Activated CD4-positive, CD25-positive, alpha-beta regulatory T cell treated with anti-CD3 and anti-CD28 coated beads, Interleukin-2, amount 50 U/mL, for 24 hours (primary cell): ENCODE results near the gene MANEAL.

Experiments
- ATAC-seq, 2 donors: fragments of 150-1000 bp; cut with Tn5 transposase; one replicate each; pipeline ENCODE4 v1.10.0; 2021; ENCODE audit warnings: mild to moderate bottlenecking in 1 of 2, moderate library complexity in 1 of 2

The MANEAL gene

GRCh38 chr1:37782491-37782890 lies 11.2 kb upstream of the MANEAL start:
- no peak for ATAC-seq

DNA sequence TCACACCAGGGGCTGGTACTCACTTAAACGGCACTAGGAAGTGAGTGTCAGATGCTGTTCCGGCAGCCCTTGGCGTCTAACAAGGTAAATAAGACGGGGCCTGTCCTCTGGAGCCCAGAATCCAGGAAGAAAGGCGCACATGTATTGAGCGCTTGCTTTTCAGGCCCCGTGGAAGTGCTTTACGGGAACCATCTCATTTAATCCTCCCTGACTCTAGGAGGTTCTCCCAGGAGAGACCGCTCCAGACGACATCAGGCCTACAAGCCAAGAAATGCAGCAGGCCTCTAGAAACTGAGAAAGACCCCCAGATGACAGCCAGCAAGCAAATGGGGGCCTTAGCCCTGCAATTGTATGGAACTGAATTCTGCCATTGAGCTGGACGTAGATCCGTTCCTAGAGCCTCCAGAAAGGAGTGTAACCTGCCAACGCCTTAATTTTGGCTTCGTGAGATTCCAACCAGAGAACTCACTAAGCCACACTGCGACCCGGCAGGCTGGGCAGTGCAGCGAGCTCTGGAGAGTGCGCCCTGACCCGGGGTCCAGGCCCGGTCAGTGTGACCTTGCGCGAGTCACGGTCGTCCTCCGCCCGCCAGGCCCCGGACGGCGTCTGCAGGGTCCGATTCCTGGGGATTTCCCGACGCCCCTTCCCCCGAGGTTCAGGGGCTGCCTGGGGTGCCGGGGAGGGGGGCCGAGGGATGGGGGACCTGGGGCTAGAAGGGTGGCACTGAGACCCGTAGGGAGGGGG lies 532 bp upstream of the MANEAL start:
- ATAC-seq, result no peak

DNA sequence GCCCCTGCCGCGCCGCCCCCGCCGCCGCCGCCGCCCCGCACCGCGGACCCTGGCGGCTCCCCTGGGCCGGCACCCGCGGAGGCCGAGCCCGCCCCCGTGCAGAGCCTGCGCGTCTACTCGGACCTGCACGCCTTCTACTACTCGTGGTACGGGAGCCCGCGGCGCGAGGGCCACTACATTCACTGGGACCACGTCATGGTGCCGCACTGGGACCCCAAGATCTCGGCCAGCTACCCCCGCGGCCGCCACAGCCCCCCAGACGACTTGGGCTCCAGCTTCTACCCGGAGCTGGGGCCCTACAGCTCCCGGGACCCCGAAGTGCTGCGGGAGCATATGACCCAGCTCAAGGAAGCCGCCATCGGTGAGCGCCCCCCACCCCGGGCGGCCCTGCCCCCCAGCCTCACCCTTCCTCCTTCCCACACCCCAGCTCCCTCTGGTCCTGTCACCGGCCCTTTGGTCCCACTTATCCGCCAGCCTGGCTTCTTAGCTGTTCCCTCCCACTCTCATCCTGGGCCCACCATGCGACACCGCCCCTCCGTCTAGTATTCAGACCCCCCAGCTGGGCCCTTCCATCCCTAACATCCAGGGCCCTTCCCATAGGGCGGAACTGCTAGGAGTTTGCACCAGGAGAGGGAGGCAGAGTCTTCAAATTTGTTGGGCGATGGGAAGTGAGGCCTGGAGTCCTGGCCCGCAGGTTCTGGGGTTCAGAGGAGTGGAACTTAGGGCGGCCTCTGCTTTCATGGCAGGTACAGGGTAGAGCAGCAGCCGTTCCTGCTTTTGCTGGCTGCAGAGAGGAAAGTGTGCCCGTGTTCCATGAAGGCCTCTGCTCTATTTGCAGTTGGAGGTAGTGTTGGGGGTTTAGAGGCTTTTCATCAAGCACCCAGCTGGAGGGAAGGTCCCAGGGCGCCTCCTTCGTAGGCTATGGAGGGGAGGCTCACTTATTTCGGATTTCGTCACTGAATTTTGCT lies 1.0 kb downstream of the MANEAL start:
- ATAC-seq, result peak; percentile 22 to 33

DNA sequence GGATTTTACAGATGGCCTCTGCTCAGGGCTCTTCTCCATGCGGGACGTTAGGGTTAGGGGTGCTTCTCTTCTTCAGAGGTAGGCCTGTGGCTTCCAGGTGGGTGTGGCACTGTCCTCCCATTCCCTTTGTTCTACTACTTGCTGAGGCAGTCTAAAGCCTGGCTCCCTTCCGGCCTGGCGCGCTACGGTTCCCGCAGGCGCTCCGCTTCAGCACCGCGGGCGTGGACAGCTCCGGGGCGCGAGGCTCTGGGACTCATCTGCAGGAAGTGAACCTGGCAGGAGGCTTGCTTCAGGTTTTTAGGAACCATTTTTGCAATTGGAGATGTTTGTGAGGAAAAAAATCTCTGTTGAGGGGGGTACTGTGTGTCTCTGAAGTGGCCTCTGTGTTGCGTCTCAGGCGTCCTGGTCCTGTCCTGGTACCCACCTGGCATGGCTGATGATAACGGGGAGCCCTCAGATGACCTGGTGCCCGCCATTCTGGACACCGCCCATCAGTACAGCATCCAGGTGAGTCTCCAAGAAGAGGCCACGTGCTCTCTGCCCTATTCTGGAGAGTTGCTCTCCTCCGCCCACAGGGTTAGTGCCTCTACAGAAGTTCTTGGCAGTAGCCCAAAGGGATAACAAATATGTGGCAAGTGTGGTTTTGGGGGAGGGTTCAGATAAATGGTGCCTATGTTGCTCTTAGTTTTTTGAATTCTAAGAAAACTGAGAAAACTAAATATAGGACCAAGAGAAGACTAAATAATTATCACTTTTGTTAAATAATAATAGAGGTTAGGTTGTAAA lies 1.9 kb downstream of the MANEAL start:
- ATAC-seq, result no peak

- no peak for ATAC-seq
Measured at GRCh38 chr1:37797750-37798345, 4.2 kb downstream of the MANEAL start.

- ATAC-seq, result no peak
Measured at GRCh38 chr1:37802439-37802838, 8.8 kb downstream of the MANEAL start.

DNA sequence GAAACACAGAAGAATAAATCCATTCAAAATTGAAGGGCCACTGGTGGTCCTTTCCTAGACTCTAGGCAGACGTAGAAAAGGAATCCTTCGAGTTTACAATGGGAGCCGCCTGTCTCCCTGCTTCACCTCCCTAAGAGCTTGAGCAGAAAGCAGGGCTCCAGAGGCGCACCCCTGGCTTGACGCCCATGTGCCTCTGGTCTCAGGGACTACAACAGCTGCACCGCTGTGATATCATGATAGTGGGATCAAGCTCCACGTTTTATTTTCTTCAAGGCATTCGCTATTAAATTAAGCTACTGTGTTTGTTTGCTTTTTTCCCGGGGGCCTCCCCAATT lies 13.5 kb downstream of the MANEAL start:
- no peak for ATAC-seq

- peak; percentile 94 to 96 for ATAC-seq
Measured at GRCh38 chr1:37807555-37808368, 14.1 kb downstream of the MANEAL start, which contains the start of the genes C1orf122 and YRDC. TSS of gene C1orf122 (plus strand) at chr1:37807790. CDS start at chr1:37808405, 615 bp downstream. TSS of gene YRDC (minus strand) at chr1:37808208. CDS start at chr1:37808180, 28 bp downstream.

GRCh38 chr1:37808369-37809319 lies 15.0 kb downstream of the MANEAL start:
- ATAC-seq, result peak; percentile 35 to 39

DNA sequence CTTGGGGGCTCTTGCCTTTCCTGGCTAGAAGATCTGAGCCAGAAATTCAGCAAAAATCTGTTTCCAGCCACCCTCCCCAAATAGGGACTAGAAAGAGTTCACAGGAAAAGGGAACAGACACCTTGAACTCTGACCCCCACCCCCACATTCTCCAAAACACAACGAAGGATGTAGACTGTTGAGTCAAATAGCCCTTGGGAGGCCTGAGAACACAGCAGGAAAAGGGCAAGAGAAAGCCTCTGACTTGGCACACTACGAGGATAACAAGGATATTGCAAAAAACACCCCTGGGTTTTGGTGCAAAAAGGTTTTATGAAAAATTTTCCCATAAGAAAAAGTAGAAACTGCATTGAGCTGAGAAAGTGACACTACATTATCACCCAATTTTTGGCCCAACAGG lies 16.3 kb downstream of the MANEAL start:
- ATAC-seq, result no peak

DNA sequence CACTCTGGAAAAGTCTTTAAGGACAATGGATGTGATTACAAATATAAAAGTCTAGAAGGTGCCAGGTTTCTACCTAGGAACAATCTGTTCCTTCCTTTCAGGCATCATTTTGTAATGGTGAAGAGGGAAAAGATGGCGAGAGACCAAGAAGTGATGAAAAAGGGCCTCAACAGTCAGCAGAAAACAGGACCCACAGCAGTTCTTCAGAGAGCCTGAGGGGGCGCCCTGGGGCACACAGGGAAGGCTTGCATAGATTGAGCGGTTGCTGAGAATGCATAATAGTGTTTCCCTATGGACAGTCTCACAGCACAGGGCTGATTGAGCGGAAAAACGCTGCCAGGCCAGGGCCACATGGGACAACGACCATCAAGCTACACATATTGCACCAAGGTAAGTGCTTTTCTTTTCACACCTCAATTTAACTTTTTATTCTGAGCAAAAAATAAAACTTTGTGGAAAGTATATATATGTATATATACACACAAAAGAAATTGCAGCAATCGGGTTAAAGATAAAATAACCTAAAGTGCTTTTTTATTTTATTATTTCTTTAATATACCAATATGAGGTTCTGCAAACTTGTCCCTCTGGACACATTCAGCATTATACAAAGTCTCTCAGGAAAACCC lies 17.5 kb downstream of the MANEAL start:
- ATAC-seq, result peak in 1 of 2 donors; percentile 21

GRCh38 chr1:37813529-37814145 lies 20.0 kb downstream of the MANEAL start:
- ATAC-seq, result no peak

DNA sequence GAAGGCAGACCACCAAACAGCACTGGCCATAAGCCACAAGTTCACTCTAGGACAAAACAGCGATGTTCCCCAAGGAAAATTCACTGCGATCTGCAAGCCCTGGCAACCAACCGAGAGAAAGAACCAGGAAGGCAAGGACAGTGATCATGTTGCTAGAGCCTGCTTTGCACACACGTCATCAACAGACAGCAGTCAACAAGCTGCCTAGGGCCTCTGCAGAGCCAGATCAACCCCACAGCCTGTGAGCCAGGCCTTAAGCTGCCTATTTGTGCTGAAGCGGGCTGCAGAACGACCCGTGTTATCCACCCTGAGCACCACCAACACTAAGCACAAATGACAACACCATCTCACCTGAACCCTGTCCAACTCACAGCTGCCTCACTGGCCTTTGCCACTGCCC lies 20.6 kb downstream of the MANEAL start:
- ATAC-seq, result no peak

- no peak for ATAC-seq
Measured at GRCh38 chr1:37817481-37817880, 23.8 kb downstream of the MANEAL start.

GRCh38 chr1:37821481-37821880 lies 27.8 kb downstream of the MANEAL start:
- no peak for ATAC-seq

DNA sequence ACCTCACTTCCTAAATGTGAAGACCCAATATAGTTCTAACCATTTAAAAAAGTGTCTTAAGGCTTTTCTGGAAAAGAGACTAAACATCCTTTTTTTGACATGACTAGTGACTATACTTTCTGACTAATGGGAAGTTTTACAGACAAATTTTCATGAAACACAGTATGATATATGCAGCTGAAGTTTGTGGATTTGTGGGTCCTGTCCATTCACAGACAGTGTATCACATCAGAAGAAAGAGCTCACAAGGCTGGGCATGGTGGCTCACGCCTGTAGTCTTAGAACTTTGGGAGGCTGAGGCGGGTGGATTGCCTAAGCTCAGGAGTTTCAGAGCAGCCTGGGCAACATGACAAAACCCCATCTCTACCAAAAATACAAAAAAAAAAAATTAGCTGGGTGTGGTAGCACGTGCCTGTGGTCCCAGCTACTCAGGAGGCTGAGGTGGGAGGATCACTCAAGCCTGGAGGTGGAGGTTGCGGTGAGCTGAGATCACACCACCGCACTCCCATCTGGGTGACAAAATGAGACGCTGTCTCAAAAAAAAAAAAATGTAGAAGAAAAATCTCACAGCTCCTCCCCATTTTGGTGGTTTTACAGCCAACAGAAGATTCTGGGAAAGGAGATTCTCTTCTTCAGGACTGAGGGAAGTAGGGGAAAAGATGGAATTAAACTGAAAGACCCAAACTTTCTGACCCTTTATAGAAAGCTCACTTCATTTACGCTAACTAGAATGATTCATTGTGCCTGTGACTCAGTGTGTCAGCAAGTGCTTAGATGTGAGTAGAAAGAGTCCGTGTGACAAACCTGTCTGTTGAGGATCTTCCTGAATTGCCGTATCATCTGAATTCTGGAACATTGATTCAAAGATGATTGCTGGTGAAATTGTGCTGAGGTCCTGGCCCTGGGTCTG lies 29.5 kb downstream of the MANEAL start:
- ATAC-seq, result peak; percentile 51 to 73

DNA sequence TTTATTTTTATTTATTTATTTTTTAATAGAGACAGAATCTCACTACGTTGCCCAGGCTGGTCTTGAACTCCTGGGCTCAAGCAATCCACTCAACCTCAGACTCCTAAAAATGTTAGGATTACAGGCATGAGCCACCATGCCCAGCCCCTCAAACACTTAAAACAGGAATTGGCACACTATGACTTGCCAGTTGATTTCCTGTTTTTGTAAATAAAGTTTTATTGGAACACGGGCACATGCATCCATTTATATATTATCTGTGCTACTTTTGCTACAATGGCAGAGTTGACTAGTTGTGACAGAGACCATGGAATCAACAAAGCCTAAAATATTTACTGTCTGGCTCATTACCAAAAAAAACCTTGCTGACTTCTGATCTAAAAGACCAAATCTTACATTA lies 30.4 kb downstream of the MANEAL start:
- no peak for ATAC-seq

GRCh38 chr1:37825506-37825905 lies 31.9 kb downstream of the MANEAL start:
- no peak for ATAC-seq
